GM18526 (cell line): ENCODE data around the gene PPP6R1.

Experiments
- POLR2A ChIP-seq: IDR thresholded peaks from 3 replicates; pipeline ENCODE4 v1.6.1; 2011; ENCODE audit not compliant: insufficient read length; ENCODE audit errors: extremely low read depth

PPP6R1 gene

GRCh38 chr19:55226788-55227187 lies 32.0 kb downstream of the PPP6R1 start:
- no peak for TF ChIP-seq POLR2A

- TF ChIP-seq POLR2A = no peak
These were observed 32.5 kb downstream of the PPP6R1 start for GRCh38 chr19:55226273-55226672.

DNA sequence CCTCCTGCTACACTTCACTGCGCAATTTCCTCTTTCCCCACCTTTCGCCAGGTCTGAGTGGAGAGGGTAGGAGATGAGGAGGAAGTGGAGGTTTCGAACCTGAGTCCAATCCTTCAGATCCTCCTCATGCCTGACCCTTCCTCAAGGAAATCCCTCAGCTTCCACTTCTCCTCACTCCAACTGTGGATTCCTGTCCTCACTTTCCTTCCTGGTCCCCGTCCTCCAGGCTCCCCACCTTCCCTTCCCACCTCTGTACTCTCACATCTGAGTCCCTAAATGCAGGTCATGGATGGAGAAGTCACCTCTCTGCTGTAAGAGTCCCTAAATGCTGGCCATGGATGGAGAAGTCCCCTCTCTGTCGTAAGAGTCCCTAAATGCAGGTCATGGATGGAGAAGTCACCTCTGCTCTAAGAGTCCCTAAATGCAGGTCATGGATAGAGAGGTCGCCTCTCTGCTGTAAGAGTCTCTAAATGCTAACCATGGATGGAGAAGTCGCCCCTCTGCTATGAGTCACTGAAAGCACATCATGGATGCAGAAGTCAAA lies 33.3 kb downstream of the PPP6R1 start:
- TF ChIP-seq POLR2A = no peak

- no peak for TF ChIP-seq POLR2A
These were observed 34.7 kb downstream of the PPP6R1 start for GRCh38 chr19:55224038-55224665.

DNA sequence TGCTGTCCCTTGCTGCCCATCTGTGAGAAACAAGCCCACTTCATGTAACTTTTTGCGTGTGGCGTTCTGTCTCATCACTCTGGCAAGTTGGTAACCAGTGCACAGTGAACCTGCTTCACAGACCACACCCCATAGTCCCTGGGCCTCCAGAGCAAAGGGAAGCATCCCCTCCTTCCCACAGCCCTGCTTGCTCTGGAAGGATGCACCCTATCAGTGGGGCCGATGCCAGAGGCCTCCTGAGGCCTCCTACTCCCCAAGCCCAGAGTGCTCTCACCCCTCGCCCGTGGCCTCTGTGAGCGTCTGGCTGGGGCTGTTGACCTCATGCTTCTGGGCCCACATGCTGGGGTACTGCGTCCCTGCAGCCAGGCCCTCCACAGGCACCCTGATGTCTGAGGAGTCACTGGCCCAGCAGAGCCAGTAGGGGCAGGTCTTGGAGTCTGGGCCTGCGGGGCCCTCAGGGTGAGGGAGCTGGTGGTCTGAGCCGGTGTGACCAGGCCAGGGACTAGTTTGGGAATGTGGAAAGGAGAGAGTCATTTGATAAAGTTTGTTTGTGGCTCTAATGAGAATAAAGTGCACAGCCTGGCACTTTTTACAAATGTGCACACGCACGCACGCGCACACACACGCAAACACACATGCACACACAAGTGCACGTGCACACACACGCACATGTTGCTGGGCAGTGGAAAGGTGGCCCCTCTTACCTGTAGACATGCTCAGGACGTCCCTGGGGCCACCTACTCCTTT lies 35.4 kb downstream of the PPP6R1 start:
- TF ChIP-seq POLR2A = no peak

DNA sequence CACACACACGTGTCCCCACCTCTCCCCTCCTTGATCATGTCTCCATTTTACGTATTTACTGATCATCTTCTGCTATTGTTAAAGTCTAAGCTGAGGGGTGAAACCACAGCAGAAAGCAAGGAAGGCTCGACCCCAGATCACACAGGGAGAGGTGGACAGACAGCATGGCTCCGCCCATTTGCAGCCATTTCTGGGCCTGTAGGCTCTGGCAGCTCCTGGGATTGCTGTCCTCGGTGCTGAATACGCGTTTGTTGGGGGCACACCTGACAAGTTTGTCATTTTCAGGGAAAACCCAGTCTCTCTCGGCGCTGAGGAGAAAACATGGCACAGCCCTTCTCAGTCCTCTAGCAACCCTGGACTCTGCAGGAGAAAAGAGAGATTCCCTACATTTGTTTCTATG lies 38.3 kb downstream of the PPP6R1 start:
- TF ChIP-seq POLR2A = no peak

GRCh38 chr19:55216461-55217198 lies 42.2 kb downstream of the PPP6R1 start:
- no peak for TF ChIP-seq POLR2A

GRCh38 chr19:55213547-55213946 lies 45.3 kb downstream of the PPP6R1 start:
- no peak for TF ChIP-seq POLR2A

- TF ChIP-seq POLR2A = no peak
These were observed 46.4 kb downstream of the PPP6R1 start for GRCh38 chr19:55212447-55212846.

DNA sequence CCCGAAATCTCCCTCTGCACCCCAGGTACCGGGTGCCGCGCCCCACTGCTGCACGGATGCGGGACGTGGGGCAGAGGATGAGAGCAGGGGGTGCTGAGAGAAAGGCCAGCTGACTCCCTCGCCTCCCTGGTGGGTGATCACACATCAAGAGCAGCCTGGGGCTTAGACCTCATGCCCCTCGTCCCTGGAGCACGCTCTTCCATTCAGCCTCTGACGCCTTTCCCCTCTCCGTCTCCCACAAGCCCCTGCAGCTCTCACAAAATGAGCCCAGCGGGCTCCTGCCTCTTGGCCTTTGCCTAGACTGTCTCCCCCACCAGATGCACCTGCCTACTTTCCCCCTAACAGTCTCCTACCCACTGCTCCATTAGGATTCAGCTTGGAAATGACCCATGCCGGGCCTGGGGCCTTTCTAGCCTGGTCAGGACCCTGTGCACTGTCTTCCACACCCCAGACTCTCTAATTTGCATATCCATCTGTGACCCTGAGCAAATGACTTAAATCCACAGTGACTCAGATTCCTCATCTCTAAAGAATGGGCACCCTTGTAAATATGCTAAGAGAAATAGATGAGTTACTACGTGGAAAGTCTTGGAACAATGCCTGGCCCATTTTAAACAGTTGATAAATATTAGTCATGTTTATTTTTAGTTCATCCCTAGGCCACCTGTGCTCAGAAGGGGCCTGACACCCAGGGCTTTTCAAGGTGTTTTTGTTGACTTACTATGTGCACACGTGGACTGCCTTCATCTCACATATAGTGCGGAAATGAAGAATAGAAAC lies 48.9 kb downstream of the PPP6R1 start:
- TF ChIP-seq POLR2A = no peak

DNA sequence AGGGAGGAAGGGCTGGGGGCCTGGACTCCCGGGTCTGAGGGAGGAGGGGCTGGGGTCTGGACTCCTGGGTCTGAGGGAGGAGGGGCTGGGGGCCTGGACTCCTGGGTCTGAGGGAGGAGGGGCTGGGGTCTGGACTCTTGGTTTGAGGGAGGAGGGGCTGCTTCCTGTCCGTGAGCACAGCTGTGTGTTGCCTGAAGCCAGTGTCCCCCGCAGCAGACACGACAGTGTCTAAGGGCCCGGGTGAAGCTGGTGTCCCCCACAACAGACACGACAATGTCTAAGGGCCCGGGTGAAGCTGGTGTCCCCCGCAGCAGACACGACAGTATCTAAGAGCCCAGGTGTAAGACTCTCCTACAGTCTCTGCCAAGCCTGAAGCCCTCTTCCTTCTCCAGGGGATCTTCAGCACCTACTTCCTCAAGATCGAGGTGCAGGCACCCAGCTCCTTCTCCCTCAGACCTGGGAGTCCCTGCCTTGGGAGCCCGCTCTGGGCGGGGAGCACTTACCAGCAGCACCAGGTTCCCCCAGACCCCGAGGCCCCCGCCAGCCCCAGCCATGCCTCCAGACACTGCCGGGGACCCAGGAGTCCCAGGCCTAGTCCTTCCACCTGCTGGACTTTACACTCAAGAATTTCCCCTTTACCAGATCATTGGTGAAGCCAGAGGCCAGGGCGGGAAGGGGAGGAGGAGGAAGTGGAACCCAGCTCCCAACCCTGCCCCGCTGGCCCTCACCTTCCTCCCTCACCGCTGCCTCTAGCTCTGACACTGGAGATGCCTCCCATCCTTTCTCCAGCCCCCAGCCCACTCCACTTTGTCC lies 49.7 kb downstream of the PPP6R1 start, which contains the start of gene PTPRH:
Gene PTPRH, minus strand, starts transcription at position 622 of the 813 bp plus-strand sequence. Its CDS starts 68 bp downstream, at position 554.
- no peak for TF ChIP-seq POLR2A

GRCh38 chr19:55206664-55207500 lies 51.9 kb downstream of the PPP6R1 start:
- TF ChIP-seq POLR2A = no peak

- TF ChIP-seq POLR2A = no peak
These were observed 59.1 kb downstream of the PPP6R1 start for GRCh38 chr19:55199620-55200204.
